Adipocyte (in vitro differentiated cells): ENCODE measurements around the gene DGKG.

ENCODE experiments used
- DNase-seq: peaks from one replicate; pipeline ENCODE4 v3.0.0-alpha.2; 2015; ENCODE audit warnings: low read depth
- H3K27me3 ChIP-seq: replicated peaks from 2 replicates; pipeline ENCODE4 v1.7.0; 2013; ENCODE audit warnings: mild to moderate bottlenecking, low read length, moderate library complexity; ENCODE audit not compliant: control insufficient read depth, insufficient read depth
- H3K36me3 ChIP-seq: 2 replicates; pipeline ENCODE4 v1.7.0; 2013; ENCODE audit warnings: low read length, mild to moderate bottlenecking, moderate library complexity; ENCODE audit not compliant: control insufficient read depth, insufficient read depth, severe bottlenecking
- H3K4me1 ChIP-seq: 2 replicates; pipeline ENCODE4 v1.7.0; 2013; ENCODE audit warnings: mild to moderate bottlenecking, low read length, moderate library complexity; ENCODE audit not compliant: control insufficient read depth, insufficient read depth
- H3K4me3 ChIP-seq: 2 replicates; pipeline ENCODE4 v1.7.0; 2013; ENCODE audit warnings: mild to moderate bottlenecking, low read length, moderate library complexity
- H3K9ac ChIP-seq: 2 replicates; pipeline ENCODE4 v1.7.0; 2013; ENCODE audit warnings: mild to moderate bottlenecking, low read length, moderate library complexity
- H3K9me3 ChIP-seq: 2 replicates; pipeline ENCODE4 v1.7.0; 2013; ENCODE audit warnings: mild to moderate bottlenecking, low read length, moderate library complexity; ENCODE audit not compliant: control insufficient read depth

DGKG gene

GRCh38 chr3:186251948-186252619 is 110.0 kb downstream of the DGKG start:
- H3K36me3 ChIP-seq, result no peaks in the 10 kb centered on the region
- no peak for DNase-seq
- H3K9me3 ChIP-seq, result no peaks in the 10 kb centered on the region
- H3K4me1 ChIP-seq, result no peaks in the 10 kb centered on the region
- peaks cover 37% of the 10 kb centered on the region for H3K27me3 ChIP-seq
- no peak overlapping the region for H3K9ac ChIP-seq
- H3K4me3 ChIP-seq, result no peak overlapping the region

- Histone ChIP-seq H3K9ac (no peak overlapping the region), H3K4me3 (no peak overlapping the region), H3K36me3 (no peaks in the 10 kb centered on the region), H3K27me3 (peaks cover 28% of the 10 kb centered on the region), H3K9me3 (no peaks in the 10 kb centered on the region), H3K4me1 (no peaks in the 10 kb centered on the region)
- DNase-seq, result no peak
Measured at GRCh38 chr3:186248850-186249249, 113.2 kb downstream of the DGKG start.

- peaks cover 21% of the 10 kb centered on the region for H3K27me3 ChIP-seq
- no peaks in the 10 kb centered on the region for H3K36me3 ChIP-seq
- no peak overlapping the region for H3K4me3 ChIP-seq
- no peak overlapping the region for H3K9ac ChIP-seq
- no peaks in the 10 kb centered on the region for H3K9me3 ChIP-seq
- DNase-seq, result no peak
- H3K4me1 ChIP-seq, result peaks cover 3% of the 10 kb centered on the region
Measured at GRCh38 chr3:186247821-186248814, 113.9 kb downstream of the DGKG start.

GRCh38 chr3:186246941-186247340 is 115.1 kb downstream of the DGKG start:
- H3K36me3 ChIP-seq, result no peaks in the 10 kb centered on the region
- H3K27me3 ChIP-seq, result peaks cover 16% of the 10 kb centered on the region
- H3K9ac ChIP-seq, result no peak overlapping the region
- H3K4me3 ChIP-seq, result no peak overlapping the region
- H3K9me3 ChIP-seq, result no peaks in the 10 kb centered on the region
- no peak for DNase-seq
- peaks cover 12% of the 10 kb centered on the region for H3K4me1 ChIP-seq

- Histone ChIP-seq H3K4me1 (peaks cover 16% of the 10 kb centered on the region), H3K27me3 (no peaks in the 10 kb centered on the region), H3K9ac (no peak overlapping the region), H3K36me3 (no peaks in the 10 kb centered on the region), H3K4me3 (no peak overlapping the region), H3K9me3 (no peaks in the 10 kb centered on the region)
- no peak for DNase-seq
Measured at GRCh38 chr3:186244016-186244415, 118.0 kb downstream of the DGKG start.

- DNase-seq, result peak; percentile 35
- Histone ChIP-seq H3K27me3 (no peaks in the 10 kb centered on the region), H3K4me1 (peaks cover 16% of the 10 kb centered on the region), H3K9me3 (no peaks in the 10 kb centered on the region), H3K9ac (peak overlapping the region; percentile 52), H3K4me3 (peak overlapping the region; percentile 53), H3K36me3 (no peaks in the 10 kb centered on the region)
Measured at GRCh38 chr3:186241910-186242821, 119.9 kb downstream of the DGKG start.

- peaks cover 16% of the 10 kb centered on the region for H3K4me1 ChIP-seq
- DNase-seq, result no peak
- no peaks in the 10 kb centered on the region for H3K9me3 ChIP-seq
- no peaks in the 10 kb centered on the region for H3K36me3 ChIP-seq
- no peaks in the 10 kb centered on the region for H3K27me3 ChIP-seq
- no peak overlapping the region for H3K9ac ChIP-seq
- H3K4me3 ChIP-seq, result no peak overlapping the region
Measured at GRCh38 chr3:186239321-186239720, 122.7 kb downstream of the DGKG start.

GRCh38 chr3:186237915-186238314 is 124.1 kb downstream of the DGKG start:
- no peaks in the 10 kb centered on the region for H3K36me3 ChIP-seq
- no peak overlapping the region for H3K9ac ChIP-seq
- H3K27me3 ChIP-seq, result no peaks in the 10 kb centered on the region
- peaks cover 12% of the 10 kb centered on the region for H3K4me1 ChIP-seq
- DNase-seq, result no peak
- no peaks in the 10 kb centered on the region for H3K9me3 ChIP-seq
- no peak overlapping the region for H3K4me3 ChIP-seq

- Histone ChIP-seq H3K9me3 (no peaks in the 10 kb centered on the region), H3K4me1 (no peaks in the 10 kb centered on the region), H3K27me3 (no peaks in the 10 kb centered on the region), H3K4me3 (no peak overlapping the region), H3K9ac (no peak overlapping the region), H3K36me3 (no peaks in the 10 kb centered on the region)
- DNase-seq, result no peak
Measured at GRCh38 chr3:186236357-186237020, 125.5 kb downstream of the DGKG start.

GRCh38 chr3:186235554-186235953 is 126.5 kb downstream of the DGKG start:
- DNase-seq, result no peak
- Histone ChIP-seq H3K4me1 (no peaks in the 10 kb centered on the region), H3K36me3 (no peaks in the 10 kb centered on the region), H3K9ac (no peak overlapping the region), H3K27me3 (no peaks in the 10 kb centered on the region), H3K4me3 (no peak overlapping the region), H3K9me3 (no peaks in the 10 kb centered on the region)
